WTC11 (cell line): Measurements from ENCODE around the gene PGLYRP3. TPM values are rescaled to one million over a fixed set of nuclear protein-coding genes. Genes with fewer than 3 reads are reported as not detected.

Experiments
- ATAC-seq: fragments of 200-7000 bp; cut with Tn5 transposase; 2 replicates; pipeline ENCODE4 v1.10.0; 2021; ENCODE audit warnings: mild to moderate bottlenecking, moderate library complexity
- CTCF ChIA-PET: fragments of 300-600 bp; sonication (Branson Sonifier 250); formaldehyde crosslinking; loops from one replicate; lab custom pipeline; 2021; ENCODE audit warnings: antibody characterized with exemption; lab: Charles Lee
- POLR2A ChIA-PET: fragments of 350-600 bp; sonication (Branson Sonifier 250); formaldehyde crosslinking; loops from one replicate; lab custom pipeline; 2021; ENCODE audit warnings: antibody characterized with exemption; lab: Charles Lee
- DNase-seq: peaks from one replicate; pipeline ENCODE4 v3.0.0; 2021; ENCODE audit warnings: low spot score
- H3K27ac Mint-ChIP-seq: 2 replicates; pipeline ENCODE4 v1.8.0; 2021; ENCODE audit warnings: mixed read lengths
- H3K27me3 Mint-ChIP-seq: 2 replicates; pipeline ENCODE4 v1.8.0; 2021; ENCODE audit warnings: low read depth, mild to moderate bottlenecking, moderate library complexity, mixed read lengths
- H3K36me3 Mint-ChIP-seq: 2 replicates; pipeline ENCODE4 v1.8.0; 2021; ENCODE audit warnings: mixed read lengths
- H3K4me1 Mint-ChIP-seq: 2 replicates; pipeline ENCODE4 v1.8.0; 2022; ENCODE audit warnings: mixed read lengths
- H3K4me3 Mint-ChIP-seq: 2 replicates; pipeline ENCODE4 v1.8.0; 2021; ENCODE audit warnings: mild to moderate bottlenecking, moderate library complexity, mixed read lengths
- H3K9me3 Mint-ChIP-seq: 2 replicates; pipeline ENCODE4 v1.8.0; 2021; ENCODE audit warnings: mixed read lengths
- E2F1 ChIP-seq: sonication (generic); formaldehyde crosslinking; IDR thresholded peaks from 2 replicates; pipeline ENCODE4 v1.8.0; 2022; ENCODE audit warnings: mild to moderate bottlenecking, missing genetic modification reagents
- EMX1 ChIP-seq: fragments of 250-450 bp; sonication (Bioruptor Pico); IDR thresholded peaks from 2 replicates; pipeline ENCODE4 v1.8.0; 2021; ENCODE audit warnings: mild to moderate bottlenecking
- ETV6 ChIP-seq: sonication (generic); formaldehyde crosslinking; IDR thresholded peaks from 2 replicates; pipeline ENCODE4 v1.8.1; 2022; ENCODE audit warnings: mild to moderate bottlenecking, missing genetic modification reagents
- FOXP1 ChIP-seq: sonication (generic); formaldehyde crosslinking; IDR thresholded peaks from 2 replicates; pipeline ENCODE4 v1.8.0; 2022; ENCODE audit warnings: missing genetic modification reagents, mild to moderate bottlenecking, moderate library complexity, borderline replicate concordance
- GABPB1 ChIP-seq: sonication (generic); formaldehyde crosslinking; IDR thresholded peaks from 2 replicates; pipeline ENCODE4 v1.8.1; 2023; ENCODE audit warnings: mild to moderate bottlenecking, missing genetic modification reagents
- GRHL2 ChIP-seq: fragments of 250-450 bp; sonication (Bioruptor Pico); IDR thresholded peaks from 2 replicates; pipeline ENCODE4 v1.8.0; 2022; ENCODE audit warnings: mild to moderate bottlenecking, moderate library complexity; ENCODE audit not compliant: insufficient replicate concordance, severe bottlenecking
- JUN ChIP-seq: sonication (generic); formaldehyde crosslinking; IDR thresholded peaks from 2 replicates; pipeline ENCODE4 v1.8.0; 2023; ENCODE audit warnings: mild to moderate bottlenecking, missing genetic modification reagents
- MXD4 ChIP-seq: fragments of 250-450 bp; sonication (Bioruptor Pico); IDR thresholded peaks from 2 replicates; pipeline ENCODE4 v1.8.0; 2021; ENCODE audit warnings: mild to moderate bottlenecking, moderate library complexity, borderline replicate concordance
- NR3C1 ChIP-seq: sonication (generic); formaldehyde crosslinking; conservative IDR thresholded peaks from 2 replicates; pipeline ENCODE4 v1.8.1; 2023; ENCODE audit warnings: low read depth, mild to moderate bottlenecking, missing genetic modification reagents
- OVOL2 ChIP-seq: fragments of 250-450 bp; sonication (Bioruptor Pico); IDR thresholded peaks from 2 replicates; pipeline ENCODE4 v1.9.0; 2021; ENCODE audit warnings: mild to moderate bottlenecking, borderline replicate concordance
- RELA ChIP-seq: sonication (generic); formaldehyde crosslinking; IDR thresholded peaks from 2 replicates; pipeline ENCODE4 v1.8.1; 2022; ENCODE audit warnings: missing genetic modification reagents, mild to moderate bottlenecking, borderline replicate concordance
- TP53 ChIP-seq: sonication (generic); formaldehyde crosslinking; IDR thresholded peaks from 2 replicates; pipeline ENCODE4 v1.8.1; 2023; ENCODE audit warnings: mild to moderate bottlenecking, missing genetic modification reagents
- ZMAT4 ChIP-seq: fragments of 250-450 bp; sonication (Bioruptor Pico); IDR thresholded peaks from 2 replicates; pipeline ENCODE4 v1.9.0; 2021; ENCODE audit warnings: mild to moderate bottlenecking
- ZNF121 ChIP-seq: sonication (generic); formaldehyde crosslinking; IDR thresholded peaks from 2 replicates; pipeline ENCODE4 v1.8.0; 2023; ENCODE audit warnings: missing genetic modification reagents
- ZNF281 ChIP-seq: sonication (generic); formaldehyde crosslinking; IDR thresholded peaks from 2 replicates; pipeline ENCODE4 v1.8.0; 2023; ENCODE audit warnings: mild to moderate bottlenecking, missing genetic modification reagents
- ZNF396 ChIP-seq: fragments of 250-450 bp; sonication (Bioruptor Pico); IDR thresholded peaks from 2 replicates; pipeline ENCODE4 v1.8.0; 2021; ENCODE audit warnings: mild to moderate bottlenecking, moderate library complexity, borderline replicate concordance
- ZNF416 ChIP-seq: fragments of 250-450 bp; sonication (Bioruptor Pico); IDR thresholded peaks from 2 replicates; pipeline ENCODE4 v1.9.0; 2021; ENCODE audit warnings: mild to moderate bottlenecking, inconsistent platforms
- ZNF532 ChIP-seq: fragments of 250-450 bp; sonication (Bioruptor Pico); IDR thresholded peaks from 2 replicates; pipeline ENCODE4 v1.9.0; 2021; ENCODE audit warnings: mild to moderate bottlenecking, borderline replicate concordance
- total RNA-seq: library from RNA; stranded (reverse); gene quantifications from 3 replicates; pipeline ENCODE4 v1.2.3, GENCODE V29; 2021
- TF ChIP-seq, protein P1 (sequence below): sonication (generic); formaldehyde crosslinking; IDR thresholded peaks from 2 replicates; pipeline ENCODE4 v1.8.1; 2022; ENCODE audit warnings: low read depth, mild to moderate bottlenecking, moderate library complexity, missing genetic modification reagents, borderline replicate concordance
- TF ChIP-seq, protein P2 (sequence below): fragments of 250-450 bp; sonication (Bioruptor Pico); IDR thresholded peaks from 2 replicates; pipeline ENCODE4 v1.8.0; 2021; ENCODE audit warnings: mild to moderate bottlenecking

PGLYRP3 gene
- total RNA-seq, 1 experiment from 2014 or later: not detected

DNA sequence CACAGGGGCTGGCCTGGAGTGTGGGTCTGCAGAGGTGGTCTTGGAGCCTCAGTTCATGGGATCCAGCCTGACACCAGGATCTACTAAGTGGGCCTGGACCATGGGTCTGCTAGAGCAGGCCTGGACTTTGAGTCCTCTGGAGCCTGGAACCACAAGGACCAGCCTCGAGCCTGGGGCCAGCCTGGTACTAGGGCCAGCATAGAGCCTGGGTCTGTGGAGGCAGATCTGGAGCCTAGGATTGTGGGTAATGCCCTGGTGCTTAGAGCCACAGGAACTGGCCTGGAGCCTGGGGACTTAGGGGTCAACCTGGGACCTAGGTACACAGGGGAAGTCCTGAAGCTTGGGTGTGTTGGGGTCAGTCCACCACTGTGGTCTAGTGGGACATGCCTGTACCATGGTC, 40.6 kb downstream of the PGLYRP3 start:
- ChIA-PET CTCF (no interaction called here), POLR2A (no interaction called here)
- no peak overlapping the region for H3K27ac Mint-ChIP-seq
- no peaks in the 10 kb centered on the region; the same call in 1 of the 2 replicates for H3K9me3 Mint-ChIP-seq
- H3K36me3 Mint-ChIP-seq: no peaks in the 10 kb centered on the region
- no peak for ATAC-seq
- peaks cover 12% of the 10 kb centered on the region for H3K4me1 Mint-ChIP-seq
- no peak overlapping the region for H3K4me3 Mint-ChIP-seq
- H3K27me3 Mint-ChIP-seq: peaks cover 16% of the 10 kb centered on the region
- TF ChIP-seq ZNF396 (CRISPR knock-in tag) (no peak), E2F1 (no peak), JUN (CRISPR knock-in tag) (no peak), ZNF532 (CRISPR knock-in tag) (no peak), GRHL2 (CRISPR knock-in tag) (no peak), ZNF281 (CRISPR knock-in tag) (no peak), ZNF121 (CRISPR knock-in tag) (no peak), ZNF416 (CRISPR knock-in tag) (no peak), GABPB1 (no peak), OVOL2 (no peak), NR3C1 (CRISPR knock-in tag) (no peak), ZMAT4 (CRISPR knock-in tag) (no peak), ETV6 (CRISPR knock-in tag) (no peak), RELA (CRISPR knock-in tag) (no peak)
- TF ChIP-seq, protein P1, sequence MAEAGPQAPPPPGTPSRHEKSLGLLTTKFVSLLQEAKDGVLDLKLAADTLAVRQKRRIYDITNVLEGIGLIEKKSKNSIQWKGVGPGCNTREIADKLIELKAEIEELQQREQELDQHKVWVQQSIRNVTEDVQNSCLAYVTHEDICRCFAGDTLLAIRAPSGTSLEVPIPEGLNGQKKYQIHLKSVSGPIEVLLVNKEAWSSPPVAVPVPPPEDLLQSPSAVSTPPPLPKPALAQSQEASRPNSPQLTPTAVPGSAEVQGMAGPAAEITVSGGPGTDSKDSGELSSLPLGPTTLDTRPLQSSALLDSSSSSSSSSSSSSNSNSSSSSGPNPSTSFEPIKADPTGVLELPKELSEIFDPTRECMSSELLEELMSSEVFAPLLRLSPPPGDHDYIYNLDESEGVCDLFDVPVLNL (CRISPR knock-in tag): no peak
- TF ChIP-seq, all 79 proteins: peak for 0
- no peak for DNase-seq

DNA sequence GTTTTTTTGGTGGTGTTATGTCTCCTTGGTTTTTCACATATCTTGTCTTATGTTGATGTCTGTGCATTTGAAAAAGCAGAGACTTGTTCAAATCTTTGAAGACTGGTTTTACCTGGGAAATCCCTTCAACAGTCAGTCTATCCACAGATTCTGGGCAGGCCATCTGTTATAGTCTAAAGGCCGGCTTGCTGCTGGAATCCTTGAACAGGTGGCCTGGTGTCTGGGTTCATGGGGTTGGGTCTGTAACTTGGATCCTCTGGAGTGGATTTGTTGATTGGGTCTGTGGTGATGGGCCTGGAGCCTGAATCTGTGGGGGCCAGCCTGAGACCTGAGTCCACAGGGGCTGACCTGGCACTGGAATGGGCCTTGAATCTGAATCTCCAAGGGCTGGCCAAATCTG, 41.0 kb downstream of the PGLYRP3 start:
- CTCF ChIA-PET: interaction anchor here (1.4 kb wide), 1 partner anchor 17 kb away, joined by 4 read pairs; no protein-coding TSS in a partner anchor
- ATAC-seq (no peak), DNase-seq (no peak)
- Mint-ChIP-seq H3K4me3 (no peak overlapping the region), H3K9me3 (no peaks in the 10 kb centered on the region; the same call in 1 of the 2 replicates), H3K27me3 (peaks cover 17% of the 10 kb centered on the region), H3K36me3 (no peaks in the 10 kb centered on the region), H3K4me1 (peaks cover 12% of the 10 kb centered on the region), H3K27ac (no peak overlapping the region)
- POLR2A ChIA-PET: no interaction called here
- no peak for TF ChIP-seq FOXP1 (CRISPR knock-in tag)
- no peak for TF ChIP-seq ZNF281 (CRISPR knock-in tag)
- TF ChIP-seq, protein P2, sequence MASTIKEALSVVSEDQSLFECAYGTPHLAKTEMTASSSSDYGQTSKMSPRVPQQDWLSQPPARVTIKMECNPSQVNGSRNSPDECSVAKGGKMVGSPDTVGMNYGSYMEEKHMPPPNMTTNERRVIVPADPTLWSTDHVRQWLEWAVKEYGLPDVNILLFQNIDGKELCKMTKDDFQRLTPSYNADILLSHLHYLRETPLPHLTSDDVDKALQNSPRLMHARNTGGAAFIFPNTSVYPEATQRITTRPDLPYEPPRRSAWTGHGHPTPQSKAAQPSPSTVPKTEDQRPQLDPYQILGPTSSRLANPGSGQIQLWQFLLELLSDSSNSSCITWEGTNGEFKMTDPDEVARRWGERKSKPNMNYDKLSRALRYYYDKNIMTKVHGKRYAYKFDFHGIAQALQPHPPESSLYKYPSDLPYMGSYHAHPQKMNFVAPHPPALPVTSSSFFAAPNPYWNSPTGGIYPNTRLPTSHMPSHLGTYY (CRISPR knock-in tag): no peak
- no peak for TF ChIP-seq EMX1
- no peak for TF ChIP-seq MXD4
- no peak for TF ChIP-seq TP53 (CRISPR knock-in tag)
